Ureter (tissue), 1 donor: ENCODE measurements around the gene ETV6. TPM values are rescaled to one million over a fixed set of nuclear protein-coding genes. Genes with fewer than 3 reads are reported as not detected.
A peak's percentile ranks its signal among the peaks of the same experiment; 100 is the strongest.

Experiments
- DNase-seq: peaks from one replicate; pipeline ENCODE4 v3.0.0-alpha.2; 2020; ENCODE audit warnings: low spot score
- total RNA-seq: library from RNA; stranded (reverse); gene quantifications from one replicate; pipeline ENCODE4 v1.2.4, GENCODE V29; 2023
- donor health status: DM: yes; HTN: yes; CAD: no.

ETV6 gene
- total RNA-seq, 1 donor from 2014 or later, result 97.4 TPM

- no peak for DNase-seq
These were observed 125.3 kb downstream of the ETV6 start for GRCh38 chr12:11774821-11775220.

GRCh38 chr12:11776316-11776715 lies 126.8 kb downstream of the ETV6 start:
- peak; percentile 15 for DNase-seq

- no peak for DNase-seq
These were observed 128.0 kb downstream of the ETV6 start for GRCh38 chr12:11777451-11777850.

GRCh38 chr12:11777962-11778361 lies 128.5 kb downstream of the ETV6 start:
- no peak for DNase-seq

- no peak for DNase-seq
These were observed 129.5 kb downstream of the ETV6 start for GRCh38 chr12:11778713-11779685.

- DNase-seq, result no peak
These were observed 131.1 kb downstream of the ETV6 start for GRCh38 chr12:11780521-11781101.

- DNase-seq, result no peak
These were observed 133.5 kb downstream of the ETV6 start for GRCh38 chr12:11782914-11783420.

- DNase-seq, result no peak
These were observed 136.2 kb downstream of the ETV6 start for GRCh38 chr12:11785712-11786111.

- DNase-seq, result no peak
These were observed 137.3 kb downstream of the ETV6 start for GRCh38 chr12:11786638-11787365.

- no peak for DNase-seq
These were observed 138.0 kb downstream of the ETV6 start for GRCh38 chr12:11787437-11787836.

- no peak for DNase-seq
These were observed 138.7 kb downstream of the ETV6 start for GRCh38 chr12:11787933-11788849.

GRCh38 chr12:11793921-11794710 lies 144.6 kb downstream of the ETV6 start:
- no peak for DNase-seq

GRCh38 chr12:11794751-11795150 lies 145.3 kb downstream of the ETV6 start:
- DNase-seq, result no peak

GRCh38 chr12:11795192-11795912 lies 145.9 kb downstream of the ETV6 start:
- DNase-seq, result no peak

- no peak for DNase-seq
These were observed 146.5 kb downstream of the ETV6 start for GRCh38 chr12:11795913-11796459.

- DNase-seq, result no peak
These were observed 147.9 kb downstream of the ETV6 start for GRCh38 chr12:11797317-11797913.

GRCh38 chr12:11798006-11798708 lies 148.7 kb downstream of the ETV6 start:
- no peak for DNase-seq

GRCh38 chr12:11798856-11799501 lies 149.5 kb downstream of the ETV6 start:
- DNase-seq, result no peak
